HG03442 (cell line): Measurements from ENCODE around the gene TNF.
A peak's percentile ranks its signal among the peaks of the same experiment; 100 is the strongest.
"Not testable (repeated sequence)": the region's sequence is repeated elsewhere in the genome, so short reads cannot be mapped to it uniquely, and the experiment has no call there.

Experiments used
- ATAC-seq: cut with Tn5 transposase; IDR thresholded peaks from one replicate; pipeline ENCODE4 v1.9.1; 2021; ENCODE audit warnings: mild to moderate bottlenecking, moderate library complexity; ENCODE audit not compliant: unreplicated experiment

The TNF gene

GRCh38 chr6:31586599-31587281 is 11.4 kb downstream of the TNF start:
- ATAC-seq: no peak

GRCh38 chr6:31587791-31588777 is 12.7 kb downstream of the TNF start:
- ATAC-seq: no peak

- no peak for ATAC-seq
Measured at GRCh38 chr6:31588871-31589650, 13.7 kb downstream of the TNF start.

- not testable (repeated sequence) for ATAC-seq
Measured at GRCh38 chr6:31590691-31591090, 15.3 kb downstream of the TNF start.

- no peak for ATAC-seq
Measured at GRCh38 chr6:31592396-31592771, 17.0 kb downstream of the TNF start.

GRCh38 chr6:31597006-31597405 is 21.6 kb downstream of the TNF start:
- no peak for ATAC-seq

GRCh38 chr6:31607317-31607716 is 32.0 kb downstream of the TNF start:
- no peak for ATAC-seq

- no peak for ATAC-seq
Measured at GRCh38 chr6:31609519-31610406, 34.4 kb downstream of the TNF start.

GRCh38 chr6:31610968-31611367 is 35.6 kb downstream of the TNF start:
- no peak for ATAC-seq

- no peak for ATAC-seq
Measured at GRCh38 chr6:31614075-31614619, 38.8 kb downstream of the TNF start.

GRCh38 chr6:31614684-31615578 is 39.6 kb downstream of the TNF start, which contains the start of gene AIF1:
TSS of gene AIF1 (plus strand) at chr6:31615234. CDS start at chr6:31615330, 96 bp downstream.
- ATAC-seq: no peak

- ATAC-seq: no peak
Measured at GRCh38 chr6:31615748-31616147, 40.4 kb downstream of the TNF start.

- ATAC-seq: no peak
Measured at GRCh38 chr6:31617010-31617409, 41.6 kb downstream of the TNF start.

- peak; percentile 77 for ATAC-seq
Measured at GRCh38 chr6:31619805-31620585, 44.6 kb downstream of the TNF start.

GRCh38 chr6:31620586-31621319 is 45.4 kb downstream of the TNF start, which contains the start of gene PRRC2A:
TSS of gene PRRC2A (plus strand) at chr6:31620715. CDS start at chr6:31622790, 2,075 bp downstream.
- peak; percentile 53 for ATAC-seq

GRCh38 chr6:31621320-31621939 is 46.1 kb downstream of the TNF start:
- ATAC-seq: no peak

GRCh38 chr6:31621991-31622390 is 46.6 kb downstream of the TNF start:
- no peak for ATAC-seq
